ENCODE results near the gene CDK11B. TPM values are rescaled to one million over a fixed set of nuclear protein-coding genes. Genes with fewer than 3 reads are reported as not detected.

Gene CDK11B
- total and polyA plus RNA-seq, 2 experiments from 2014 or later = 17.9 to 22.2 TPM

GRCh38 chr1:1622010-1622787 is 36.6 kb downstream of the CDK11B start:
- H3K36me3 ChIP-seq = peaks cover 6% of the 10 kb centered on the region
- DNase-seq (ENCODE audit: low read depth in 1 of 2, low spot score in 1 of 2) = no peak
- no peak for TF ChIP-seq CTCF (IDR thresholded peaks at IDR 0.05; ENCODE audit: low read depth, low read length)
- H3K4me1 ChIP-seq (ENCODE audit: low read depth) = peaks cover 15% of the 10 kb centered on the region
- H3K9me3 ChIP-seq (ENCODE audit: low read depth) = no peaks in the 10 kb centered on the region
- H3K27ac ChIP-seq = no peak overlapping the region
- H3K4me3 ChIP-seq = no peak overlapping the region
- H3K27me3 ChIP-seq = no peaks in the 10 kb centered on the region

GRCh38 chr1:1621173-1622009 is 37.4 kb downstream of the CDK11B start:
- H3K36me3 ChIP-seq = peaks cover 6% of the 10 kb centered on the region
- H3K27me3 ChIP-seq = no peaks in the 10 kb centered on the region
- no peak overlapping the region for H3K27ac ChIP-seq
- peaks cover 15% of the 10 kb centered on the region for H3K4me1 ChIP-seq (ENCODE audit: low read depth)
- no peaks in the 10 kb centered on the region for H3K9me3 ChIP-seq (ENCODE audit: low read depth)
- H3K4me3 ChIP-seq = no peak overlapping the region
- TF ChIP-seq CTCF (IDR thresholded peaks at IDR 0.05; ENCODE audit: low read depth, low read length) = no peak
- DNase-seq (ENCODE audit: low read depth in 1 of 2, low spot score in 1 of 2) = no peak

- Histone ChIP-seq H3K27ac (no peak overlapping the region), H3K4me1 (ENCODE audit: low read depth) (peaks cover 9% of the 10 kb centered on the region), H3K36me3 (peaks cover 6% of the 10 kb centered on the region), H3K9me3 (ENCODE audit: low read depth) (no peaks in the 10 kb centered on the region), H3K4me3 (no peak overlapping the region), H3K27me3 (no peaks in the 10 kb centered on the region)
- DNase-seq (ENCODE audit: low read depth in 1 of 2, low spot score in 1 of 2) = no peak
- no peak for TF ChIP-seq CTCF (IDR thresholded peaks at IDR 0.05; ENCODE audit: low read depth, low read length)
Observed at GRCh38 chr1:1620433-1621139, 38.2 kb downstream of the CDK11B start.

GRCh38 chr1:1619917-1620361 is 38.9 kb downstream of the CDK11B start:
- peak; percentile 37 for TF ChIP-seq CTCF (IDR thresholded peaks at IDR 0.05; ENCODE audit: low read depth, low read length)
- Histone ChIP-seq H3K4me1 (ENCODE audit: low read depth) (peaks cover 6% of the 10 kb centered on the region), H3K27ac (no peak overlapping the region), H3K36me3 (peaks cover 6% of the 10 kb centered on the region), H3K4me3 (no peak overlapping the region), H3K9me3 (ENCODE audit: low read depth) (no peaks in the 10 kb centered on the region), H3K27me3 (no peaks in the 10 kb centered on the region)
- DNase-seq (ENCODE audit: low read depth in 1 of 2, low spot score in 1 of 2) = no peak

- no peaks in the 10 kb centered on the region for H3K9me3 ChIP-seq (ENCODE audit: low read depth)
- DNase-seq (ENCODE audit: low read depth in 1 of 2, low spot score in 1 of 2) = no peak
- no peak overlapping the region for H3K27ac ChIP-seq
- H3K36me3 ChIP-seq = peaks cover 6% of the 10 kb centered on the region
- peaks cover 7% of the 10 kb centered on the region for H3K4me1 ChIP-seq (ENCODE audit: low read depth)
- no peak overlapping the region for H3K4me3 ChIP-seq
- H3K27me3 ChIP-seq = no peaks in the 10 kb centered on the region
- no peak for TF ChIP-seq CTCF (IDR thresholded peaks at IDR 0.05; ENCODE audit: low read depth, low read length)
Observed at GRCh38 chr1:1618396-1619068, 40.3 kb downstream of the CDK11B start.

Measured in cardiac muscle cell (in vitro differentiated cells and primary cell).